ENCODE measurements around the gene HECTD2.

DNA sequence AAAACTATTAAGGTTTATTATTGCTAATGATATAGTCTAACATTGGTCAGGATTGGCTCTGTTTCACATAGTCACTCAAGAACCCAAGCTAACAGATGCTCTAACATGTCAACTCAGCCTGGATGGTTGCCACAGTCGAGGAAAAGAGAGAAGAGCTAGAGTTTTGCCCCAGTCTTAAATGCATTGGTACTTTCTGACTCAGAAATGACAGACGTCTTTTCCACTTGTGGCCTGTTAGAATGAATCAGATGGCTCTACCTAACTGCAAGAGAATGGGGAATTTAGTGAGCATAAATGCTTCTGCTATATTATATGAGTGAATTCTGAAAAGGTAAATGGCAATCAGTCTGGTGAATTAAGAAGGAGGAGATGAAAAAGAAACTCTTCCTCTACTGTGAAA, 13.9 kb downstream of the HECTD2 start:
- TF ChIP-seq MAFK (IDR thresholded peaks at IDR 0.05; ENCODE audit: low read depth, low read length), result no peak
- no peak for TF ChIP-seq JUN (IDR thresholded peaks at IDR 0.05; ENCODE audit: low read depth, low read length)
- TF ChIP-seq, protein P1, sequence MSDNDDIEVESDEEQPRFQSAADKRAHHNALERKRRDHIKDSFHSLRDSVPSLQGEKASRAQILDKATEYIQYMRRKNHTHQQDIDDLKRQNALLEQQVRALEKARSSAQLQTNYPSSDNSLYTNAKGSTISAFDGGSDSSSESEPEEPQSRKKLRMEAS (IDR thresholded peaks at IDR 0.05), result no peak
- no peak for TF ChIP-seq SIX5 (IDR thresholded peaks at IDR 0.05; ENCODE audit: low read depth, low read length)
- TF ChIP-seq EZH2 (IDR thresholded peaks at IDR 0.05; ENCODE audit: low read depth, low read length, severe bottlenecking), result no peak
- TF ChIP-seq, protein P2, sequence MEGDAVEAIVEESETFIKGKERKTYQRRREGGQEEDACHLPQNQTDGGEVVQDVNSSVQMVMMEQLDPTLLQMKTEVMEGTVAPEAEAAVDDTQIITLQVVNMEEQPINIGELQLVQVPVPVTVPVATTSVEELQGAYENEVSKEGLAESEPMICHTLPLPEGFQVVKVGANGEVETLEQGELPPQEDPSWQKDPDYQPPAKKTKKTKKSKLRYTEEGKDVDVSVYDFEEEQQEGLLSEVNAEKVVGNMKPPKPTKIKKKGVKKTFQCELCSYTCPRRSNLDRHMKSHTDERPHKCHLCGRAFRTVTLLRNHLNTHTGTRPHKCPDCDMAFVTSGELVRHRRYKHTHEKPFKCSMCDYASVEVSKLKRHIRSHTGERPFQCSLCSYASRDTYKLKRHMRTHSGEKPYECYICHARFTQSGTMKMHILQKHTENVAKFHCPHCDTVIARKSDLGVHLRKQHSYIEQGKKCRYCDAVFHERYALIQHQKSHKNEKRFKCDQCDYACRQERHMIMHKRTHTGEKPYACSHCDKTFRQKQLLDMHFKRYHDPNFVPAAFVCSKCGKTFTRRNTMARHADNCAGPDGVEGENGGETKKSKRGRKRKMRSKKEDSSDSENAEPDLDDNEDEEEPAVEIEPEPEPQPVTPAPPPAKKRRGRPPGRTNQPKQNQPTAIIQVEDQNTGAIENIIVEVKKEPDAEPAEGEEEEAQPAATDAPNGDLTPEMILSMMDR (IDR thresholded peaks at IDR 0.05; ENCODE audit: control extremely low read depth in 1 of 3, insufficient read depth in 1 of 3, low read depth in 1 of 3, low read length in 3 of 3), result no peak
- TF ChIP-seq CREB1 (IDR thresholded peaks at IDR 0.05), result no peak
- TF ChIP-seq POLR2AphosphoS5 (IDR thresholded peaks at IDR 0.05; ENCODE audit: low read depth, low read length), result no peak
- TF ChIP-seq YY1 (IDR thresholded peaks at IDR 0.05; ENCODE audit: low read depth, low read length), result no peak
- TF ChIP-seq JUND (IDR thresholded peaks at IDR 0.05; ENCODE audit: low read length), result no peak

Data from H1 (cell line).